WTC11 (cell line): ENCODE measurements around the gene WBP2.

Experiments
- E2F1 ChIP-seq: sonication (generic); formaldehyde crosslinking; IDR thresholded peaks from 2 replicates; pipeline ENCODE4 v1.8.0; 2022; ENCODE audit warnings: mild to moderate bottlenecking, missing genetic modification reagents
- MYBL2 ChIP-seq: sonication (generic); formaldehyde crosslinking; IDR thresholded peaks from 2 replicates; pipeline ENCODE4 v1.8.1; 2023; ENCODE audit warnings: mild to moderate bottlenecking, moderate library complexity, missing genetic modification reagents
- NFYB ChIP-seq: sonication (generic); formaldehyde crosslinking; conservative IDR thresholded peaks from 2 replicates; pipeline ENCODE4 v1.8.0; 2022; ENCODE audit warnings: low read depth, missing genetic modification reagents
- ZNF138 ChIP-seq: sonication (generic); formaldehyde crosslinking; conservative IDR thresholded peaks from 2 replicates; pipeline ENCODE4 v1.8.1; 2022; ENCODE audit warnings: mild to moderate bottlenecking, moderate library complexity, missing genetic modification reagents
- ZNF232 ChIP-seq: sonication (generic); formaldehyde crosslinking; IDR thresholded peaks from 2 replicates; pipeline ENCODE4 v1.8.0; 2022; ENCODE audit warnings: mild to moderate bottlenecking, missing genetic modification reagents
- ZNF512 ChIP-seq: sonication (generic); formaldehyde crosslinking; IDR thresholded peaks from 2 replicates; pipeline ENCODE4 v1.8.1; 2022; ENCODE audit warnings: missing genetic modification reagents, borderline replicate concordance
- TF ChIP-seq, protein P1 (sequence below): fragments of 200-600 bp; IDR thresholded peaks from 2 replicates; pipeline ENCODE4 v1.8.0; 2022; ENCODE audit warnings: antibody characterized with exemption

DNA sequence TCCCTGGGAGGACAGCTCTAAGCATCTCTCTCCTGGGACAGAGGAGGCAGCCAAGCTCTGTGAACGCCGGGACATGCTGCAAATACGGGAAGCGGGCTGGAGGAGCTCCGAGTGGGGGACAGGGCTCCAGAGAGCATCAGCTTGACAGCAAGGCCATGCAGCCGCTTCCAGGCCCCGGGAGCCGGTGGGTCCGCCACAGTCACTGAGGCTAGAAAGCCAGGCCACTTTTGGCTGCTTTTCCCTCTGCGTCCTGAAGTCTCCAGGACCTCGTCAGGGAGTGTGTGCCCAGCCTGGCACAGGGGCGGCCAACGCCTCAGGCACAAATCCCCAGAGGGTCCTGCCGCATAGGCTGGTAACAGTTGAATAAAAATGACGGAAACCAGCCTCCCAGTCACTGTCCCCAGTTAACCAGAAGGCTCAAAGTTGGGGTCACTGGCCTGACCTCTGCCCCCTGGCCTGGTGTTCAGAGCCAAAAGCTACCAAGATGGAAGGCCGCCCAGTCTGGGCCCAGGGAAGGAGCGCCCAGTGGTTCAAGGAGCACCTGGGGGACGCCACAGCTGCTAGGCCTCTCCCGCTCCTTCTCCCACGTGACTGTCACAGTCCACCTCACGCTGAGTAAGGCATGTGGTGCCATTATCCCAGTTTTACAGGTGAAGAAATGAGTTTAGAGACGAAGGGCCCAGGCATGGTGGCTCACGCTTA, 44.8 kb upstream of the WBP2 start:
- TF ChIP-seq ZNF138 (no peak), E2F1 (CRISPR knock-in tag) (no peak), NFYB (CRISPR knock-in tag) (no peak), MYBL2 (CRISPR knock-in tag) (no peak), ZNF232 (CRISPR knock-in tag) (no peak), ZNF512 (CRISPR knock-in tag) (no peak)
- TF ChIP-seq, protein P1, sequence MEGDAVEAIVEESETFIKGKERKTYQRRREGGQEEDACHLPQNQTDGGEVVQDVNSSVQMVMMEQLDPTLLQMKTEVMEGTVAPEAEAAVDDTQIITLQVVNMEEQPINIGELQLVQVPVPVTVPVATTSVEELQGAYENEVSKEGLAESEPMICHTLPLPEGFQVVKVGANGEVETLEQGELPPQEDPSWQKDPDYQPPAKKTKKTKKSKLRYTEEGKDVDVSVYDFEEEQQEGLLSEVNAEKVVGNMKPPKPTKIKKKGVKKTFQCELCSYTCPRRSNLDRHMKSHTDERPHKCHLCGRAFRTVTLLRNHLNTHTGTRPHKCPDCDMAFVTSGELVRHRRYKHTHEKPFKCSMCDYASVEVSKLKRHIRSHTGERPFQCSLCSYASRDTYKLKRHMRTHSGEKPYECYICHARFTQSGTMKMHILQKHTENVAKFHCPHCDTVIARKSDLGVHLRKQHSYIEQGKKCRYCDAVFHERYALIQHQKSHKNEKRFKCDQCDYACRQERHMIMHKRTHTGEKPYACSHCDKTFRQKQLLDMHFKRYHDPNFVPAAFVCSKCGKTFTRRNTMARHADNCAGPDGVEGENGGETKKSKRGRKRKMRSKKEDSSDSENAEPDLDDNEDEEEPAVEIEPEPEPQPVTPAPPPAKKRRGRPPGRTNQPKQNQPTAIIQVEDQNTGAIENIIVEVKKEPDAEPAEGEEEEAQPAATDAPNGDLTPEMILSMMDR, result no peak
